GM23338 (cell line): ENCODE data around the gene CD22. TPM values are rescaled to one million over a fixed set of nuclear protein-coding genes. Genes with fewer than 3 reads are reported as not detected.
A peak's percentile ranks its signal among the peaks of the same experiment; 100 is the strongest.

Source experiments
- ATAC-seq: fragments of 200-7000 bp; cut with Tn5 transposase; 3 replicates; pipeline ENCODE4 v1.9.1; 2020
- DNase-seq: peaks from one replicate; pipeline ENCODE4 v3.0.0-alpha.2; 2015; ENCODE audit warnings: low spot score
- H2AFZ ChIP-seq: fragments of 200-600 bp; sonication (generic); 2 replicates; pipeline ENCODE4 v1.8.0; 2016; ENCODE audit warnings: antibody characterized with exemption, mild to moderate bottlenecking, moderate library complexity
- H3F3A ChIP-seq: fragments of 200-600 bp; sonication (generic); replicated peaks from 2 replicates; pipeline ENCODE4 v1.8.0; 2017; ENCODE audit warnings: antibody characterized with exemption, mixed run types, low read depth
- H3K27ac ChIP-seq: fragments of 200-600 bp; sonication (generic); 2 replicates; pipeline ENCODE4 v1.6.1; 2016; ENCODE audit warnings: low read depth
- H3K27me3 ChIP-seq: fragments of 200-600 bp; sonication (generic); 2 replicates; pipeline ENCODE4 v1.8.0; 2016; ENCODE audit warnings: mild to moderate bottlenecking, mixed run types, moderate library complexity; ENCODE audit not compliant: insufficient read depth
- H3K36me3 ChIP-seq: fragments of 200-600 bp; sonication (generic); 2 replicates; pipeline ENCODE4 v1.8.0; 2016; ENCODE audit warnings: mild to moderate bottlenecking; ENCODE audit not compliant: insufficient read depth
- H3K4me1 ChIP-seq: fragments of 200-600 bp; sonication (generic); 2 replicates; pipeline ENCODE4 v1.8.0; 2016; ENCODE audit warnings: mild to moderate bottlenecking, moderate library complexity; ENCODE audit not compliant: insufficient read depth
- H3K4me2 ChIP-seq: fragments of 200-600 bp; sonication (generic); 2 replicates; pipeline ENCODE4 v1.7.1; 2017; ENCODE audit warnings: mixed run types
- H3K4me3 ChIP-seq: fragments of 200-600 bp; sonication (generic); 2 replicates; pipeline ENCODE4 v1.6.1; 2016; ENCODE audit warnings: mixed run types
- H3K79me2 ChIP-seq: fragments of 200-600 bp; sonication (generic); replicated peaks from 2 replicates; pipeline ENCODE4 v1.8.0; 2017; ENCODE audit warnings: mild to moderate bottlenecking; ENCODE audit not compliant: insufficient read depth
- H3K9me2 ChIP-seq: fragments of 200-600 bp; sonication (generic); 2 replicates; pipeline ENCODE4 v1.8.0; 2017; ENCODE audit not compliant: insufficient read depth
- H4K20me1 ChIP-seq: fragments of 200-600 bp; sonication (generic); replicated peaks from 2 replicates; pipeline ENCODE4 v1.8.0; 2017; ENCODE audit warnings: mild to moderate bottlenecking; ENCODE audit not compliant: insufficient read depth
- H3K27ac Mint-ChIP-seq: 2 replicates; pipeline ENCODE4 v1.8.0; 2020; ENCODE audit warnings: inconsistent platforms, mild to moderate bottlenecking, moderate library complexity, mixed read lengths
- H3K27me3 Mint-ChIP-seq: 3 replicates; pipeline ENCODE4 v1.8.0; 2022; ENCODE audit warnings: low read depth, mild to moderate bottlenecking, moderate library complexity, mixed read lengths, inconsistent platforms; ENCODE audit not compliant: insufficient read depth, poor library complexity
- H3K36me3 Mint-ChIP-seq: 3 replicates; pipeline ENCODE4 v1.8.0; 2021; ENCODE audit warnings: low read depth, mild to moderate bottlenecking, inconsistent platforms, moderate library complexity, mixed read lengths
- H3K4me1 Mint-ChIP-seq: 3 replicates; pipeline ENCODE4 v1.8.0; 2020; ENCODE audit warnings: mild to moderate bottlenecking, inconsistent platforms, mixed read lengths
- H3K4me3 Mint-ChIP-seq: 3 replicates; pipeline ENCODE4 v1.8.0; 2021; ENCODE audit warnings: moderate library complexity, mild to moderate bottlenecking, inconsistent platforms, mixed read lengths
- H3K9me3 Mint-ChIP-seq: 3 replicates; pipeline ENCODE4 v1.8.0; 2020; ENCODE audit warnings: moderate library complexity, mild to moderate bottlenecking, inconsistent platforms, mixed read lengths
- CREB1 ChIP-seq: fragments of 250-450 bp; sonication (Bioruptor Pico); IDR thresholded peaks from 2 replicates; pipeline ENCODE4 v1.5.0; 2020; ENCODE audit warnings: low read depth, mild to moderate bottlenecking, moderate library complexity
- EZH2 ChIP-seq: fragments of 200-600 bp; sonication (generic); IDR thresholded peaks from one replicate; pipeline ENCODE4 v1.8.0; 2017; ENCODE audit warnings: antibody characterized with exemption, mild to moderate bottlenecking, low read depth; ENCODE audit not compliant: unreplicated experiment
- JUNB ChIP-seq: IDR thresholded peaks from one replicate; pipeline ENCODE4 v1.6.1; 2016; ENCODE audit warnings: antibody characterized with exemption; ENCODE audit not compliant: unreplicated experiment
- NANOG ChIP-seq: IDR thresholded peaks from 2 replicates; pipeline ENCODE4 v1.6.1; 2016; ENCODE audit warnings: antibody characterized with exemption, borderline replicate concordance
- POLR2AphosphoS5 ChIP-seq: IDR thresholded peaks from 2 replicates; pipeline ENCODE4 v1.6.1; 2016; ENCODE audit warnings: antibody characterized with exemption, low read depth
- STAT1 ChIP-seq: IDR thresholded peaks from one replicate; pipeline ENCODE4 v1.6.1; 2016; ENCODE audit warnings: antibody characterized with exemption; ENCODE audit not compliant: unreplicated experiment
- ZNF114 ChIP-seq: fragments of 250-450 bp; sonication (Bioruptor Pico); IDR thresholded peaks from 2 replicates; pipeline ENCODE4 v1.5.0; 2020; ENCODE audit warnings: mild to moderate bottlenecking, moderate library complexity
- polyA plus RNA-seq: library from polyadenylated mRNA; unstranded; fragments of >200 nt; fragmentation: Nextera tagmentation; extraction: Ambion mirVana; gene quantifications from 2 replicates; pipeline ENCODE4 v1.2.1, GENCODE V29; 2016
- total RNA-seq: library from RNA; depleted of rRNA; stranded (reverse); fragments of >200 nt; shearing (Covaris generic); gene quantifications from 2 replicates; pipeline ENCODE4 v1.2.3, GENCODE V29; 2014
- TF ChIP-seq, protein P1 (sequence below): IDR thresholded peaks from one replicate; pipeline ENCODE4 v1.6.1; 2018; ENCODE audit warnings: antibody characterized with exemption; ENCODE audit not compliant: unreplicated experiment
- TF ChIP-seq, protein P2 (sequence below): IDR thresholded peaks from 2 replicates; pipeline ENCODE4 v1.6.1; 2016; ENCODE audit warnings: antibody characterized with exemption
- TF ChIP-seq, protein P3 (sequence below), 2 experiments: fragments of 200-600 bp in 1 of 2; sonication (generic) in 1 of 2; conservative IDR thresholded peaks; 2 replicates each; pipeline versions ENCODE4 v1.5.1 to v1.6.1; 2016 to 2017; ENCODE audit warnings: antibody characterized with exemption in 2 of 2, low read depth in 2 of 2, mild to moderate bottlenecking in 2 of 2, moderate library complexity in 1 of 2

Gene CD22
- total and polyA plus RNA-seq, 2 experiments from 2014 or later = 0.10 to 0.32 TPM

DNA sequence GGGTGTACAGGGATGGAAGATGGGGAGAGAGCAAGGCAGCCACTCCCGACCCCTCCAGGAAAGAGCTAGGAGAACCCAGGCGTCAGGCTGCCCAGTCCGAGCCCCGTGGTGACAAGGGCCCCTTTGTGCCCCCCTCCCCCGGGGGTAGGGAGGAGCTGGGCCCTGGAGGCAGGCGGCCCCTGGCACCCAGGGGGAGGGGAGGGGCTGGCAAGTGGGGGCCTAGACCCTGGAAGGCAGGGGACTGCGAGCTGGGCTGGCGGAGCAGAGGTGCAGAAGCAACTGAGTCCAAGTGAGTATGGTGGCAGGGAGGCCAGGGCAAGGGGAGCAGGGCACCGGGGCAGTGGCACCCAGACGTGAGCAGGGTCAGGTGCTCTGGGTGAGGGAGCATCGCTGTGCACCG lies 37.1 kb upstream of the CD22 start, which contains the start of gene MAG (continued):
- TF ChIP-seq, protein P1, sequence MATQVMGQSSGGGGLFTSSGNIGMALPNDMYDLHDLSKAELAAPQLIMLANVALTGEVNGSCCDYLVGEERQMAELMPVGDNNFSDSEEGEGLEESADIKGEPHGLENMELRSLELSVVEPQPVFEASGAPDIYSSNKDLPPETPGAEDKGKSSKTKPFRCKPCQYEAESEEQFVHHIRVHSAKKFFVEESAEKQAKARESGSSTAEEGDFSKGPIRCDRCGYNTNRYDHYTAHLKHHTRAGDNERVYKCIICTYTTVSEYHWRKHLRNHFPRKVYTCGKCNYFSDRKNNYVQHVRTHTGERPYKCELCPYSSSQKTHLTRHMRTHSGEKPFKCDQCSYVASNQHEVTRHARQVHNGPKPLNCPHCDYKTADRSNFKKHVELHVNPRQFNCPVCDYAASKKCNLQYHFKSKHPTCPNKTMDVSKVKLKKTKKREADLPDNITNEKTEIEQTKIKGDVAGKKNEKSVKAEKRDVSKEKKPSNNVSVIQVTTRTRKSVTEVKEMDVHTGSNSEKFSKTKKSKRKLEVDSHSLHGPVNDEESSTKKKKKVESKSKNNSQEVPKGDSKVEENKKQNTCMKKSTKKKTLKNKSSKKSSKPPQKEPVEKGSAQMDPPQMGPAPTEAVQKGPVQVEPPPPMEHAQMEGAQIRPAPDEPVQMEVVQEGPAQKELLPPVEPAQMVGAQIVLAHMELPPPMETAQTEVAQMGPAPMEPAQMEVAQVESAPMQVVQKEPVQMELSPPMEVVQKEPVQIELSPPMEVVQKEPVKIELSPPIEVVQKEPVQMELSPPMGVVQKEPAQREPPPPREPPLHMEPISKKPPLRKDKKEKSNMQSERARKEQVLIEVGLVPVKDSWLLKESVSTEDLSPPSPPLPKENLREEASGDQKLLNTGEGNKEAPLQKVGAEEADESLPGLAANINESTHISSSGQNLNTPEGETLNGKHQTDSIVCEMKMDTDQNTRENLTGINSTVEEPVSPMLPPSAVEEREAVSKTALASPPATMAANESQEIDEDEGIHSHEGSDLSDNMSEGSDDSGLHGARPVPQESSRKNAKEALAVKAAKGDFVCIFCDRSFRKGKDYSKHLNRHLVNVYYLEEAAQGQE = no peak
- TF ChIP-seq STAT1 (no peak), POLR2AphosphoS5 (no peak)

DNA sequence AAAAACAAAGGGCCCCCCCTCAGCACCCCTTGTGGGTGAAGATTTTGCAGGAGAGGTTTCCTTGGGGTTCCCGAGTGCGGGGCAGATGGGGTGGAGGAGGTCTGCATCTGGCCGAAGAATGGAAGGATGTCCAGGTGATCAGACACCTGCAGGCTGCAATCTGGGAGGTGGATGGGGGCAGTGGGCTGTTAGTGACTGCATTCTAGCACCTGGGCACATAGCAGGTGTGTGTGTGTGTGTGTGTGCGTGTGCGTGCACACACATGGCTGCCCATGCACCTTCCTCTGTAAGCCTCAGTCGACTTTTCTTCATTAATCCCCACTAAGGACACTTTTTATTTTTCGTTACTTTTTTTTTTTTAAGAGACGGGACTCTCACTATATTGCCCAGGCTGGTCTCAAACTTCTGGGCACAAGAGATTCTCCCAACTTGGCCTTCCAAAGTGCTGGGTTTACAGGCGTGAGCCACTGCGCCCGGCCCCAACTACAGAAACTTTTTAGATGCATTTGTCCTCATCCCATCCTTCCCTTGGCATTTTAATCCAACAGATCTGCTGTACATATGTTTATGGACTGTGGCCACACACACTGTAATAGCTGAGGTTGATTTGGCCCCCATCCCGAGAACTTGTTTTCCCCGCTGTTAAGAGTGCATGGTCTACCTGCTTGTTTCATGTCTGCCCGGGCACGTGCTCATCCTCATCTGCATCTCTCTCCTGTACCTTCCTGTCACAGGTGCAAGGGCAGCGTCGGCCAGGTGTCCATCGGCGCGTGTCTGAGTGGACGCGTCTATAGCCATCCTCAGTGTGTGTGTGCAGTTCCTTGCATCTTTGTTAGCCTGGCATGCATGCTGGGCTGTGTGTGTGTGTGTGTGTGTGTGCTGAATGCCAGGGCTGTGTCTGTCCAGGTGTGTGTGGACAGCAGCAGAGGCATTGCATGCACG lies 36.3 kb upstream of the CD22 start:
- no peaks in the 10 kb centered on the region for H3K36me3 ChIP-seq
- peaks cover 25% of the 10 kb centered on the region for H3K4me1 ChIP-seq
- peaks cover 13% of the 10 kb centered on the region for H3K4me1 Mint-ChIP-seq
- H3K27me3 Mint-ChIP-seq = peaks cover 14% of the 10 kb centered on the region
- no peak for ATAC-seq
- no peaks in the 10 kb centered on the region for H3K9me3 Mint-ChIP-seq
- H3K27ac Mint-ChIP-seq = no peak overlapping the region
- TF ChIP-seq NANOG (no peak), JUNB (no peak), EZH2 (no peak)
- H3K27ac ChIP-seq = no peak overlapping the region
- H2AFZ ChIP-seq = no peak overlapping the region
- H3K4me2 ChIP-seq = no peak overlapping the region
- no peak overlapping the region for H3K4me3 Mint-ChIP-seq
- H3F3A ChIP-seq = peaks cover 6% of the 10 kb centered on the region
- H3K27me3 ChIP-seq = no peaks in the 10 kb centered on the region
- no peaks in the 10 kb centered on the region for H4K20me1 ChIP-seq
- no peak for DNase-seq
- H3K4me3 ChIP-seq = no peak overlapping the region
- no peaks in the 10 kb centered on the region for H3K36me3 Mint-ChIP-seq
- no peaks in the 10 kb centered on the region for H3K9me2 ChIP-seq
- H3K79me2 ChIP-seq = no peaks in the 10 kb centered on the region

DNA sequence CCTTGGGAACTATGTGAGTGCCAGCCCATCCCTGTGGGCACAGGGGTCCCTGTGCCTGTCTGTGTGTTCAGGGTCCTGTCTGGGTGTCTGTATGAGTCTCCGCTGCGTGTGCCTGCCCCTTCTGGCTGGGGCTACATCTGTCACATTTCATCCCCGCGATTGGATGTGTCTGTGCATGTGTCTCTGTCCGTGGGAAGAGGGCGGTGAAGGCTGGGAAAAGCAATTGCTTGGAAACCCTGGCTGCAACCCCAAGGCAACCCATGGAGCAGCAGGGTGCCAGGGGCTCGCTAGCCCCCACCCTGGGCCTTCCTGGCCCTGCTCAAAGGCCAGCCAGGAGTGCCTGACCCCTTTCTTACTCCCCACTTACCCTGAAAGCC lies 35.6 kb upstream of the CD22 start:
- ATAC-seq (no peak), DNase-seq (no peak)
- Histone ChIP-seq H3K79me2 (no peaks in the 10 kb centered on the region), H3K9me2 (no peaks in the 10 kb centered on the region), H3K4me3 (no peak overlapping the region), H3K36me3 (no peaks in the 10 kb centered on the region), H3K4me2 (no peak overlapping the region), H4K20me1 (no peaks in the 10 kb centered on the region), H3K27ac (no peak overlapping the region), H3F3A (peaks cover 12% of the 10 kb centered on the region), H3K27me3 (no peaks in the 10 kb centered on the region), H2AFZ (peak overlapping the region; percentile 74; the same call in 1 of the 2 replicates), H3K4me1 (peaks cover 25% of the 10 kb centered on the region)
- H3K27ac Mint-ChIP-seq = no peak overlapping the region
- H3K36me3 Mint-ChIP-seq = no peaks in the 10 kb centered on the region
- H3K27me3 Mint-ChIP-seq = peaks cover 12% of the 10 kb centered on the region
- H3K4me3 Mint-ChIP-seq = no peak overlapping the region
- H3K4me1 Mint-ChIP-seq = peaks cover 13% of the 10 kb centered on the region
- TF ChIP-seq POLR2AphosphoS5 (no peak), ZNF114 (CRISPR knock-in tag) (no peak), JUNB (no peak), NANOG (no peak), CREB1 (no peak), STAT1 (no peak)
- TF ChIP-seq, protein P2, sequence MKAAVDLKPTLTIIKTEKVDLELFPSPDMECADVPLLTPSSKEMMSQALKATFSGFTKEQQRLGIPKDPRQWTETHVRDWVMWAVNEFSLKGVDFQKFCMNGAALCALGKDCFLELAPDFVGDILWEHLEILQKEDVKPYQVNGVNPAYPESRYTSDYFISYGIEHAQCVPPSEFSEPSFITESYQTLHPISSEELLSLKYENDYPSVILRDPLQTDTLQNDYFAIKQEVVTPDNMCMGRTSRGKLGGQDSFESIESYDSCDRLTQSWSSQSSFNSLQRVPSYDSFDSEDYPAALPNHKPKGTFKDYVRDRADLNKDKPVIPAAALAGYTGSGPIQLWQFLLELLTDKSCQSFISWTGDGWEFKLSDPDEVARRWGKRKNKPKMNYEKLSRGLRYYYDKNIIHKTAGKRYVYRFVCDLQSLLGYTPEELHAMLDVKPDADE = no peak
- TF ChIP-seq, protein P1 = no peak
- TF ChIP-seq, protein P3, sequence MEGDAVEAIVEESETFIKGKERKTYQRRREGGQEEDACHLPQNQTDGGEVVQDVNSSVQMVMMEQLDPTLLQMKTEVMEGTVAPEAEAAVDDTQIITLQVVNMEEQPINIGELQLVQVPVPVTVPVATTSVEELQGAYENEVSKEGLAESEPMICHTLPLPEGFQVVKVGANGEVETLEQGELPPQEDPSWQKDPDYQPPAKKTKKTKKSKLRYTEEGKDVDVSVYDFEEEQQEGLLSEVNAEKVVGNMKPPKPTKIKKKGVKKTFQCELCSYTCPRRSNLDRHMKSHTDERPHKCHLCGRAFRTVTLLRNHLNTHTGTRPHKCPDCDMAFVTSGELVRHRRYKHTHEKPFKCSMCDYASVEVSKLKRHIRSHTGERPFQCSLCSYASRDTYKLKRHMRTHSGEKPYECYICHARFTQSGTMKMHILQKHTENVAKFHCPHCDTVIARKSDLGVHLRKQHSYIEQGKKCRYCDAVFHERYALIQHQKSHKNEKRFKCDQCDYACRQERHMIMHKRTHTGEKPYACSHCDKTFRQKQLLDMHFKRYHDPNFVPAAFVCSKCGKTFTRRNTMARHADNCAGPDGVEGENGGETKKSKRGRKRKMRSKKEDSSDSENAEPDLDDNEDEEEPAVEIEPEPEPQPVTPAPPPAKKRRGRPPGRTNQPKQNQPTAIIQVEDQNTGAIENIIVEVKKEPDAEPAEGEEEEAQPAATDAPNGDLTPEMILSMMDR (conservative IDR thresholded peaks at IDR 0.05; ENCODE audit: low read depth in 2 of 2) = no peak
- H3K9me3 Mint-ChIP-seq = no peaks in the 10 kb centered on the region
